PC-3 (cell line): ENCODE measurements around the gene ANP32E. TPM values are rescaled to one million over a fixed set of nuclear protein-coding genes. Genes with fewer than 3 reads are reported as not detected.

Experiments used
- ATAC-seq: fragments of 200-7000 bp; cut with Tn5 transposase; 2 replicates; pipeline ENCODE4 v1.9.1; 2020; ENCODE audit warnings: mild to moderate bottlenecking, moderate library complexity
- BruUV-seq: library from RNA; stranded (reverse); fragments of 400-500 nt; replicated peaks from 2 replicates; lab custom pipeline; 2021; lab: Mats Ljungman, UMichigan
- CTCF ChIA-PET: fragments of 300-600 bp; sonication (Branson Sonifier 250); formaldehyde crosslinking; loops from one replicate; lab custom pipeline; 2022; ENCODE audit warnings: antibody characterized with exemption; lab: Charles Lee
- POLR2A ChIA-PET: fragments of 300-600 bp; sonication (Branson Sonifier 250); formaldehyde crosslinking; loops from one replicate; lab custom pipeline; 2022; ENCODE audit warnings: antibody characterized with exemption; ENCODE audit not compliant: unreplicated experiment; lab: Charles Lee
- DNase-seq: peaks from one replicate; pipeline ENCODE4 v3.0.0-alpha.2; 2015
- H2AFZ ChIP-seq: fragments of 300-600 bp; sonication (generic); 2 replicates; pipeline ENCODE4 v1.6.0; 2016; ENCODE audit warnings: antibody characterized with exemption, low read length
- H3F3A ChIP-seq: fragments of 300-600 bp; sonication (generic); one replicate; pipeline ENCODE4 v1.6.0; 2017; ENCODE audit warnings: antibody characterized with exemption, low read length, control low read depth, mild to moderate bottlenecking; ENCODE audit not compliant: unreplicated experiment
- H3K27ac ChIP-seq: fragments of 300-600 bp; sonication (generic); 2 replicates; pipeline ENCODE4 v1.5.1; 2016; ENCODE audit warnings: mild to moderate bottlenecking, low read length
- H3K27me3 ChIP-seq: fragments of 300-600 bp; sonication (generic); 2 replicates; pipeline ENCODE4 v1.6.1; 2016; ENCODE audit warnings: low read length, mixed read lengths
- H3K36me3 ChIP-seq: fragments of 300-600 bp; sonication (generic); 2 replicates; pipeline ENCODE4 v1.6.1; 2016; ENCODE audit warnings: low read depth, mixed run types, low read length, mixed read lengths
- H3K4me1 ChIP-seq: fragments of 300-600 bp; sonication (generic); 2 replicates; pipeline ENCODE4 v1.5.1; 2016; ENCODE audit warnings: low read length; ENCODE audit not compliant: insufficient read depth
- H3K4me2 ChIP-seq: fragments of 300-600 bp; sonication (generic); 2 replicates; pipeline ENCODE4 v1.6.0; 2016; ENCODE audit warnings: low read length
- H3K4me3 ChIP-seq: fragments of 300-600 bp; sonication (generic); 2 replicates; pipeline ENCODE4 v1.5.1; 2016; ENCODE audit warnings: mild to moderate bottlenecking, low read length, mixed read lengths
- H3K79me2 ChIP-seq: fragments of 300-600 bp; sonication (generic); 2 replicates; pipeline ENCODE4 v1.6.1; 2017; ENCODE audit warnings: low read length, mixed read lengths
- H3K9ac ChIP-seq: fragments of 300-600 bp; sonication (generic); 2 replicates; pipeline ENCODE4 v1.6.0; 2016; ENCODE audit warnings: mild to moderate bottlenecking, low read length
- H3K9me2 ChIP-seq: fragments of 300-600 bp; sonication (generic); replicated peaks from 2 replicates; pipeline ENCODE4 v1.6.1; 2016; ENCODE audit warnings: mixed run types, low read length, mixed read lengths
- H3K9me3 ChIP-seq: fragments of 300-600 bp; sonication (generic); 2 replicates; pipeline ENCODE4 v1.6.1; 2016; ENCODE audit warnings: low read length, mixed read lengths
- H4K20me1 ChIP-seq: fragments of 300-600 bp; sonication (generic); 2 replicates; pipeline ENCODE4 v1.6.1; 2016; ENCODE audit warnings: low read length, mixed read lengths
- CTCF ChIP-seq: fragments of 300-600 bp; sonication (generic); conservative IDR thresholded peaks from 2 replicates; pipeline ENCODE4 v1.5.1; 2017; ENCODE audit warnings: antibody characterized with exemption, low read depth, mild to moderate bottlenecking, low read length
- EZH2 ChIP-seq: fragments of 300-600 bp; sonication (generic); IDR thresholded peaks from one replicate; pipeline ENCODE4 v1.6.1; 2017; ENCODE audit warnings: antibody characterized with exemption, mild to moderate bottlenecking, low read length; ENCODE audit not compliant: unreplicated experiment
- EZH2phosphoT487 ChIP-seq: fragments of 300-600 bp; sonication (generic); IDR thresholded peaks from 2 replicates; pipeline ENCODE4 v1.6.1; 2018; ENCODE audit warnings: mild to moderate bottlenecking, antibody characterized with exemption, low read length, borderline replicate concordance
- intact Hi-C: fragments of 100-400 bp; cut with micrococcal nuclease; formaldehyde crosslinking; loops from 2 replicates; pipeline ENCODE4 v1.9.0; 2023
- total RNA-seq: library from RNA; depleted of rRNA; stranded (reverse); fragments of >200 nt; gene quantifications from 2 replicates; pipeline ENCODE4 v1.2.3, GENCODE V29; 2014

The ANP32E gene
- total RNA-seq, 1 experiment from 2014 or later: 42.0 TPM

DNA sequence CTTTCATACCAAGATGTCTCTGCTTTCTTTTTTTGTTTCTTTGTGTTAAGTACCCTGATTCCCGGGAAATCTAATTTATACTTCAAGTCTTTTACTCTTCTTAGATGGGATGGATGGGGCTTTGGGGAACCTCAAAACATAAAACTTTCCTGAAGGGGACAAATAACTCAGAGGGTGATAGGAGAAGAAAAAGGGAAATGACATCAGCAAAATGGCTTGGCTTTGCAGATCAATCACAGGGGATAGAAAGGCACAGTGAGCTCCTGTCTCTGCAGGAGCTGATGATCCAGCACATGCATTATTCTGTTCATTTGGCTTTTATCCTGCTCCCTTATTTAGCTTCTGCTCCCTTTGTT lies 20.3 kb upstream of the ANP32E start:
- DNase-seq (no peak), ATAC-seq (no peak; the same call in 1 of the 2 replicates)
- no peak overlapping the region; the same call in 1 of the 2 replicates for H3K9ac ChIP-seq
- no peak overlapping the region for H3K27ac ChIP-seq
- H3K27me3 ChIP-seq: no peaks in the 10 kb centered on the region
- ChIA-PET POLR2A (interaction anchor here (0.6 to 0.8 kb wide), 2 partner anchors 27 to 31 kb away, joined by 3 to 5 read pairs; no protein-coding TSS in a partner anchor), CTCF (interaction anchor here (0.6 to 2.7 kb wide), 6 partner anchors 9 to 260 kb away, joined by 3 to 28 read pairs (median 6); partner anchors contain the start of genes APH1A, CIART and FALEC)
- no peaks in the 10 kb centered on the region for H3F3A ChIP-seq
- peak overlapping the region; percentile 89 for H3K4me2 ChIP-seq
- no peaks in the 10 kb centered on the region for H3K9me3 ChIP-seq
- peak overlapping the region; percentile 83 for H2AFZ ChIP-seq
- peaks cover 29% of the 10 kb centered on the region for H3K4me1 ChIP-seq
- H3K4me3 ChIP-seq: peak overlapping the region; percentile 66; the same call in 1 of the 2 replicates
- intact Hi-C loops: loop anchor here (1.0 to 10.0 kb wide), 3 partner anchors 65 to 279 kb away; partner anchors contain the start of gene PRPF3
- H4K20me1 ChIP-seq: no peaks in the 10 kb centered on the region
- no peaks in the 10 kb centered on the region for H3K36me3 ChIP-seq
- H3K9me2 ChIP-seq: no peaks in the 10 kb centered on the region
- TF ChIP-seq CTCF: no peak
- TF ChIP-seq EZH2phosphoT487: no peak
- no peak for TF ChIP-seq EZH2
- BruUV-seq: no TSS peak
- no peaks in the 10 kb centered on the region for H3K79me2 ChIP-seq

GRCh38 chr1:150249936-150250335 lies 14.0 kb upstream of the ANP32E start:
- H3K4me1 ChIP-seq: no peaks in the 10 kb centered on the region
- no peak overlapping the region for H2AFZ ChIP-seq
- no peaks in the 10 kb centered on the region for H3K27me3 ChIP-seq
- ChIA-PET CTCF (no interaction called here), POLR2A (no interaction called here)
- no peak overlapping the region for H3K27ac ChIP-seq
- H3K9me3 ChIP-seq: no peaks in the 10 kb centered on the region
- no peaks in the 10 kb centered on the region for H3K36me3 ChIP-seq
- no peaks in the 10 kb centered on the region for H3K9me2 ChIP-seq
- H3K79me2 ChIP-seq: no peaks in the 10 kb centered on the region
- ATAC-seq (no peak), DNase-seq (no peak)
- no peak overlapping the region for H3K4me2 ChIP-seq
- H3F3A ChIP-seq: no peaks in the 10 kb centered on the region
- H4K20me1 ChIP-seq: no peaks in the 10 kb centered on the region
- no TSS peak for BruUV-seq
- TF ChIP-seq EZH2phosphoT487: no peak
- no peak for TF ChIP-seq EZH2
- TF ChIP-seq CTCF: no peak
- no peak overlapping the region for H3K9ac ChIP-seq
- intact Hi-C loops: loop anchor here (10.0 kb wide), 2 partner anchors 215 to 285 kb away; no protein-coding TSS in a partner anchor
- no peak overlapping the region for H3K4me3 ChIP-seq

GRCh38 chr1:150243003-150243402 lies 7.1 kb upstream of the ANP32E start:
- POLR2A ChIA-PET: no interaction called here
- Histone ChIP-seq H3K36me3 (no peaks in the 10 kb centered on the region), H3K4me2 (no peak overlapping the region), H3K79me2 (no peaks in the 10 kb centered on the region), H3K4me1 (no peaks in the 10 kb centered on the region), H3K27me3 (no peaks in the 10 kb centered on the region), H2AFZ (no peak overlapping the region), H3K9me2 (no peaks in the 10 kb centered on the region), H4K20me1 (no peaks in the 10 kb centered on the region), H3K9ac (no peak overlapping the region), H3K9me3 (no peaks in the 10 kb centered on the region), H3F3A (no peaks in the 10 kb centered on the region), H3K27ac (no peak overlapping the region), H3K4me3 (no peak overlapping the region)
- intact Hi-C loops: no loop called here
- no TSS peak for BruUV-seq
- CTCF ChIA-PET: no interaction called here
- TF ChIP-seq EZH2phosphoT487 (no peak), CTCF (no peak), EZH2 (no peak)
- no peak for DNase-seq
- ATAC-seq: no peak
